Fibroblast of peridontal ligament (primary cell): Measurements from ENCODE around the gene LRP6.
"Not testable (repeated sequence)": the region's sequence is repeated elsewhere in the genome, so short reads cannot be mapped to it uniquely, and the experiment has no call there.

ENCODE experiments used
- DNase-seq: peaks from one replicate; pipeline ENCODE4 v3.0.0-alpha.2; 2010; ENCODE audit errors: extremely low read depth

LRP6 gene

GRCh38 chr12:12266873-12267741, at the start of gene LRP6:
LRP6 (minus strand) TSS chr12:12267044; CDS start chr12:12266735, 309 bp downstream.
- peak; percentile 92 for DNase-seq

GRCh38 chr12:12315838-12316237, 49.0 kb upstream of the LRP6 start:
- DNase-seq: no peak

GRCh38 chr12:12310695-12311094, 43.9 kb upstream of the LRP6 start:
- DNase-seq: not testable (repeated sequence)

DNA sequence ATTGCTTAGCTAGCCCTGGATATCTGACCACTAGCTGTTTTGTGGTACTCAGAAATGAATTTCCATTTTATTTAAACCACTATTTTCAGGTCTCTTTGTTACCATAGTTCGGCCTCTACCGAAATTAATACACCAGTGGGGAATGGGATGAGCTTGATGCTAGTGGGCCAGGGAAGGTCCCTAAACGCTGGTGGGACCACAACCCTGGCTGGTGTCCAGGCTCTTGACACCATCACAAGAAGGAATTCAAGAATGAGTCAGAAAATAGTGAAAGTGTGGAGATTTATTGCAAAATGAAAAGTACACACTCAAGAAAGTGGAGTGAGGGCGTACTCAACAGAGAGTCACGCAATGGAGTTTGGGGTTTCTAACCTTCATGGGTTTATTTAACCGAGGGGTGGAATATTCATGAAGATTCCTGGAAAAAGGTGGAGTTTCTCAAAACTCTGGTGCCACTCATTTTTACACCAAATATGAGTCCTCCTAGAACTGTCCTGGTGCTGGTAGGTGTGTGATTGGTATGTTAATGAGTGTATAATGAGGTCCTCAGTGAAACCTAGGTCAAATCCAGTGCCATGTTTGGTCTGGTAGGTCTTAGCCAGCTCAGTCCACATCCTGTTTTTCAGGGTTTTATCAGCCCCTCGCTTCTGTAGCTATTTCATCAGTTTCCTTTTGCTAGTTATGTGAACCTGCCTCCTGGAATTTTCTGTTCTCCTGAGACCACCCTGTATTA, 38.9 kb upstream of the LRP6 start:
- DNase-seq: no peak

- DNase-seq: no peak
These were observed 36.1 kb upstream of the LRP6 start for GRCh38 chr12:12302976-12303375.

DNA sequence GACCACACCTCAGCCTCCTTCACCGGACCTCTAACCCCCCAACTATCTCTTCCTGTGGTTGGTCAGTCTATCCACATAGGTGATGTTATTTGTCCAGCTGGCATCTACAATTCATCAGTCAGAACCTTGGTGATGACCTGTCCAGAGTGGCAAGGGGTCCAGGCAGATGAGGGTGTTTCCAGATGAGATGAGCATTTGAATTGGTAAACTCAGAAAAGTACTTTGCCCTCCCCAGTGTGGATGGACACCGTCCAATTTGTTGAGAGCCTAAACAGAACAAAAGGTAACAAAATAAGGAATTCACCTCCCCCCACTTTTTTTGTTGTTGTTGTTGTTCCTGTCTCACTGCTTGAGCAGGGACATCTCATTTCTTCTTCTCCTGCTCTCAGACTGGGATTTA, 34.3 kb upstream of the LRP6 start:
- DNase-seq: no peak

DNA sequence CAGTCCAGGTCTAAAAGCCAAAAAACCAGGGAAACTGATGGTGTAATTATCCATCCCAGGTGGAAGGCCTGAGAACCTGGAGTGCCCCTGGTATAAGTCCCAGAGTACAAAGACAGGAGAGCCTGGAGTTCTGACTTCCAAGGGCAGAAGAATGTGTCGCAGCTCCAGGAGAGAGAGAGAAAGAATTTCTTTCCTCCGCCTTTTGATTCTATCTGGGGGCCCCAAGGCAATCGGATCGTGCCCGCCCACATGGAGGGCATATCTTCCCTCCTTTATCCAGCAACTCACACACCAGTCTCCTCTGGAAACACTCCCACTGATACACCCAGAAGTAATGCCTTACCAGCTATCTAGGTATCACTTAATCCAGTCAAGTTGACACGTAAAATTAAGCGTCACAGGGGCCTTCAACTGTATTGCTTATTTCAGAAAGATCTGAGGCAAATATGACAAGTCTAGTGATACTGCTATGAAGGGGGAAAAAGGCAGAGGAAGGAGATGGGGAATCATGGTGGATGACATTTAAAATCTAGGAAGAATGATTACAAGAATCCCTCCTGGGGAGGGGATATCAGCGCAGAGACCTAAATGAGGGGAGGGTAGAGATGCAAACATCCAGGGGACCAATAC, 30.5 kb upstream of the LRP6 start:
- DNase-seq: no peak

DNA sequence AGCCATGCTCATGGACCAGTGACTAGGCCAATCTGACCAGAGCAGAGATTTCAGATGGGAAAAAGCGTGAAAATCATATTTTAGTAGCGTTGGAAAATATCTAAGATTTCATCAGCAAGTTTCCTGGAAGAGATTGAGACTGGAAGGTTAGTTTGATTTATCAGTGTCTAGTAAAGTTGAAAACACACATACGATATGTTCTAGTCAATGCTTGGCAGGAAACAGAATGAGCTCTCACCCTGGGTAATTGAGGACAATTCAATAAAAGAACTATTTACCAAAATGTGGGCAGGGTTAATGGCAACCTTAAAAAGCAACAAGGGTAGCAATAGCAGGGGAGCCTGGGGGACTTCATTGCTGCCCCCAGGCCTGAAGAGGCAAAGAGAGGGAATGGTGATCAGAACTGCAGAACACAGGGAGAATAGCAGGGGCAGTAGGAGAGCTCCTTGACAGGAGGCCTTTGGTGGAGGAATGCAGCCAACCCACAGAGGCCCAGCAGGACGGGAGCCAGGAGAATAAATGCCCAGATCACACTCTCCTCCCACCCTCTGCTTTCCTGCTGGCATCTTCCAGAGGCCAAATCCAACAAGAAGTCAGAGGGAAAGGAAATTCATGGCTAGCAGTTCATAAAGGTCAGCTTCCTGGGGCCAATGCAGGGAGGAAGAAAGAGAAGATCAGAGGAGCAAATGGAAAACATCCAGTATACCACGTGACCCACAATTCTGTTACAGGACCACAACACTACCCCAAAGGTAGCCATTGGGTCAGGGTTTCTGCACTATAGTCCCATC, 27.6 kb upstream of the LRP6 start:
- DNase-seq: peak; percentile 57

- no peak for DNase-seq
These were observed 23.4 kb upstream of the LRP6 start for GRCh38 chr12:12290206-12290605.

GRCh38 chr12:12286441-12286840, 19.6 kb upstream of the LRP6 start:
- no peak for DNase-seq

GRCh38 chr12:12282761-12283425, 16.0 kb upstream of the LRP6 start:
- peak; percentile 47 for DNase-seq

- no peak for DNase-seq
These were observed 15.4 kb upstream of the LRP6 start for GRCh38 chr12:12282202-12282601.

- DNase-seq: no peak
These were observed 14.3 kb upstream of the LRP6 start for GRCh38 chr12:12281134-12281533.

DNA sequence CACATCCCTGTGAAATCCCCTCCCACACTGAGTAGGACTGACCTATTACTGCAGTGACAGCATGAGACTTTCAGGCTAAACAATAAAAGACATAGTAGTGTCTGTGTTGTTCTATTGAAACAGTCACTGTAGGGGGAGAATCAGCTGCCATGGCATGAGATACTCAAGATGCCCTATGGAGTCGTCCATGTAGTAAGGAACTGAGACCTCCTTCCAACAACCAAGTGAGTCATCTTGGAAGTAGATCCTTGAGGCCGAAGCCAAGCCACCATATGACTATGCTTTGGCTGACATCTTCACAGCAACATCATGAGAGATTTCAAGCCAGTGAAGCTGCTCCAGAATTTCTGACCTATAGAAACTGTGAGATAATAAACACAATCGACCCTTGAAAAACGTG, 12.1 kb upstream of the LRP6 start:
- peak; percentile 65 for DNase-seq

GRCh38 chr12:12275874-12276273, 9.0 kb upstream of the LRP6 start:
- DNase-seq: no peak

DNA sequence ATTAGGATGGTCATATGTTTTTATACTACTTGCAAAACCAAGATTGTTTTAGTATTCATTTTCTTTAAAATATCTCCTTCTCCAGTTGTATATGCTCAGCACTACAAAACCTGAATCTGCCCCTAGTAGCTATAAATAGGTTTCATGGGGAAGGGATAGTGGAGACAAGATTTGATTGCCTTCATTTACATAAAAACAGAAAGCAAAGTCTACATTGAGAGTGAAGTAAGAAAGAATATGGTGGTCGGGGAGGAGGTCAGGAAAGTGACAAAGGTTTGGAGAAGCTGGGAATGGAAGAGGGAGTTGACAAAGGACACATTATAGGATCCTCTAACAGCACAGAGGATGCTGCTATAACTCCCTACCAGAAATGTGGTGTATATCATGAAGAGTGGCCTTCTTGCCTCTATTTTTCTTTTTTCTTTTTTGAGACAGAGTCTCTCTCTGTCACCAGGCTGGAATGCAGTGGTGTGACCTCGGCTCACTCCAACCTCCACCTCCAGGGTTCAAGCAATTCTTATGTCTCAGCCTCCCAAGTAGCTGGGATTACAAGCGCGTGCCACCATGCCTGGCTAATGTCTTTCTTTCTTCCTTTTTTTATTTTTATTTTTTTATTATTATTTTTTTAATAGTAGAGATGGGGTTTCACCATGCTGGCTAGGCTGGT, 6.6 kb upstream of the LRP6 start:
- no peak for DNase-seq

DNA sequence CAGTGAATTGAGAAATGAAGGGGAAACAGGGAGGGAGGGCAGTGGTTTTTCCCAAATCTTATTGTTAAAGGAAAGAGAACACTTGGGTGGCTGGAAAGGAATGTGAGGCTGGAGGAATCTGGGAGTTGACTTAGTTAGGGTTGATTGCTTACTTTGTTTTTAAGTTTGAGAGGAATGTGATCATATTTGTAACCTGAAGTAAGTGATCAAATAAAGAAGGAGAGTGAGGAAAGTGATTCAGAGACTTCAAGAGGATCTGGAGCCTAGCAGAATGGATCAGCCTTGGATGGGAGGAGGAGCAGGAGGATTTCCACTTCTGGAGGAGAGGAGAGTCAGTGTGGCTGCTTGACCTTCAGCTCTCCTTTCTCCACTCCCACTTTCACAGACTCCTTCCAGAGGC, 6.0 kb upstream of the LRP6 start:
- DNase-seq: peak; percentile 64

DNA sequence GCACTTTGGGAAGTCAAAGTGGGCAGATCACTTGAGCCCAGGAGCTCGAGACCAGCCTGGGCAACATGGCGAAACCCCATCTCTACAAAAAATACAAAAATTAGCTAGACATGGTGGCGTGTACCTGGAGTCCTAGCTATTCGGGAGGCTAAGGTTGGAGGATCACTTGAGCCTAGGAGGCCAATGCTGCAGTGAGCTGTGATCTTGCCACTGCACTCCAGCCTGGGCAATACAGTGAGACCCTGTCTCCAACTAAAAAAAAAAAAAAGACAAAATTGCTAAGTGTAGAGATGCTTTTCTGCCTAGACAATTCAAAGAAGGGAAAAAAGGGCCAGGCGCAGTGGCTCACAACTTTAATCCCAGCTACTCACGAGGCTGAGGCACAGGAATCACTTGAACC, 3.4 kb upstream of the LRP6 start:
- no peak for DNase-seq

GRCh38 chr12:12267742-12268200, 927 bp upstream of the LRP6 start:
- DNase-seq: no peak

- no peak for DNase-seq
These were observed 413 bp downstream of the LRP6 start for GRCh38 chr12:12266389-12266872.
